ENCODE measurements around the gene COL25A1.
"Not testable (repeated sequence)": the region's sequence is repeated elsewhere in the genome, so short reads cannot be mapped to it uniquely, and the experiment has no call there.

Gene COL25A1

DNA sequence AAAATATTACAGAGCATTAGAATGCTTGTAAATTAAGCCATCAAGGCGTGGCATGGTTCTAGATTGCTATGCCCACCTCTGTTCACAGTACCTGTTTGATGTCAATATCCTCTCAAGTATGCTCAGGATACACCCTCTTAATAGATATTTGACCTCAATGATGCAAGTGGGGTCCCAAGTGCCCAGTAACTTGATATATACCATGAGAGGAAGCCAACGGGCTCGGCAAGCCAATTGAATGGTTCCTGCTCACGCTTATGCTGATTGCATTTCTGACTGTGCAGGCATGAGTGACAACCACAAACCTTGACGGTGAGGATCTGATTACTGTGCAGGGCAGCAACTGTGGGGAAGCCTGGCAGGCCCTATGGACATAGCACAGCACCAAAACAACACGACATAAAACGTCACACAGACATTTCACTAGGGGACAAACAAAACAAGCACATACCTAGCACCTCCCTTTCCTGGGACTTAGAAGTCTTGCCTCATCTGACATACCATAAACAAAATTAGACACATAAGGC lies 360.5 kb downstream of the COL25A1 start:
- no peak overlapping the region for H3K4me3 ChIP-seq
- TF ChIP-seq, protein P1, sequence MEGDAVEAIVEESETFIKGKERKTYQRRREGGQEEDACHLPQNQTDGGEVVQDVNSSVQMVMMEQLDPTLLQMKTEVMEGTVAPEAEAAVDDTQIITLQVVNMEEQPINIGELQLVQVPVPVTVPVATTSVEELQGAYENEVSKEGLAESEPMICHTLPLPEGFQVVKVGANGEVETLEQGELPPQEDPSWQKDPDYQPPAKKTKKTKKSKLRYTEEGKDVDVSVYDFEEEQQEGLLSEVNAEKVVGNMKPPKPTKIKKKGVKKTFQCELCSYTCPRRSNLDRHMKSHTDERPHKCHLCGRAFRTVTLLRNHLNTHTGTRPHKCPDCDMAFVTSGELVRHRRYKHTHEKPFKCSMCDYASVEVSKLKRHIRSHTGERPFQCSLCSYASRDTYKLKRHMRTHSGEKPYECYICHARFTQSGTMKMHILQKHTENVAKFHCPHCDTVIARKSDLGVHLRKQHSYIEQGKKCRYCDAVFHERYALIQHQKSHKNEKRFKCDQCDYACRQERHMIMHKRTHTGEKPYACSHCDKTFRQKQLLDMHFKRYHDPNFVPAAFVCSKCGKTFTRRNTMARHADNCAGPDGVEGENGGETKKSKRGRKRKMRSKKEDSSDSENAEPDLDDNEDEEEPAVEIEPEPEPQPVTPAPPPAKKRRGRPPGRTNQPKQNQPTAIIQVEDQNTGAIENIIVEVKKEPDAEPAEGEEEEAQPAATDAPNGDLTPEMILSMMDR (IDR thresholded peaks at IDR 0.05), result no peak
- H3K27ac ChIP-seq, result no peak overlapping the region
- DNase-seq (ENCODE audit: low spot score), result no peak

DNA sequence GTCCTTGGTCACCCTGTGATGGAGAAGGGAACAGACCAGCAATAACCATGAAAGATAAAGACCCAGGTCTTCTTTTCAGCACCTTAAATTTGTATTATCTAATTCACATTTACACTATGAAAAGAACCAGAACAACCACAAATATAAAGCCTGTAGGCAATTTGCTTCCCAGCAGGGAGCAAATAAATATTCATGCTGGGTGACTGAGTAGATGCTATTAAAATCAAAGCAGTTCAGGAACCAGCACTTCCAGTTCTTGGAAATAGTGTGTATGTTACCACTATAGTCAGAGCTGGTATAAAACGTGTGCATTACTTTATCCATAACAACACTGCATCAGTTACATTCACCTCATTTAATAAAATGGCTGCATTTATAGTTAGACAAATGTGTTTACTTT lies 361.8 kb downstream of the COL25A1 start:
- no peak for DNase-seq (ENCODE audit: low spot score)
- Histone ChIP-seq H3K4me3 (no peak overlapping the region), H3K27ac (no peak overlapping the region)
- TF ChIP-seq, protein P1 (IDR thresholded peaks at IDR 0.05), result no peak

DNA sequence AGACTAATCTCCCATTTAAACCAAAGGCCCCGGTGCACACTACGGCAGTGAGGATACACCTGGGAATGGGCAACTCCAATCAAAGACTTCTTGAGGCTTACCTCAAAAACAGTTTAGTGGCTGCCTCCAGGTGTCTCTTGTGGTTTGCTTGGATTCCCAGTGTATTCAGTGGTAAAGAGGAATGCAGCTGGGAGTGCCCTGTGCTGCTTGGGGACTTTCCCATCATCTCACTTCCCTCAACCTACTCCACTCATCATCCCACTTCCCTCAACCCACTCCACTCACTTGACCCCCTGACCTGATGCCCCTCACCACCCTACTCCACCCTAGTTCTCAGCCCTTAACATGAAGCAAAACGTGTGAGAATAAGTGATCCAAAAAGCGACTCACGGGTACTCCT lies 362.3 kb downstream of the COL25A1 start:
- DNase-seq (ENCODE audit: low spot score), result no peak
- TF ChIP-seq, protein P1 (IDR thresholded peaks at IDR 0.05), result no peak
- H3K4me3 ChIP-seq, result no peak overlapping the region
- no peak overlapping the region for H3K27ac ChIP-seq

DNA sequence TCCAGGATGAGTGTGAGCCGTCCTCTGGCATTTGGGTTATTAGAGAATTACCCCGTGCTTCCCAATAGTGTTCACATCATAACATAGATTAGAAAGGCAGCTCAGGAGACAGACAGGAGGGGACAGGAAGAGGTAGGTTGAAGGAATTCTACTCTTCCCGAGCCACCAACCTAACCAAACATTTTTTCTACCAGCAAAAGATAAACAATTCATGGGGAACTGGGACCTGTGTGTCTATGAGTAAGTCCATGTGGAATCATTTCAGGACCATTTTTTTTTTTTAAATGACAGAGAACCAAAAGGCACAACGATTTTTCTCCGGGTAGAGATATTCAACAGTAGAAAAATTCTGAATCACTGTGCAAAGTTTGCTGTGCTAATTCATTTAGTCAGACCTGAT lies 365.4 kb downstream of the COL25A1 start:
- TF ChIP-seq, protein P1 (IDR thresholded peaks at IDR 0.05), result no peak
- Histone ChIP-seq H3K27ac (no peak overlapping the region), H3K4me3 (no peak overlapping the region)
- no peak for DNase-seq (ENCODE audit: low spot score)

DNA sequence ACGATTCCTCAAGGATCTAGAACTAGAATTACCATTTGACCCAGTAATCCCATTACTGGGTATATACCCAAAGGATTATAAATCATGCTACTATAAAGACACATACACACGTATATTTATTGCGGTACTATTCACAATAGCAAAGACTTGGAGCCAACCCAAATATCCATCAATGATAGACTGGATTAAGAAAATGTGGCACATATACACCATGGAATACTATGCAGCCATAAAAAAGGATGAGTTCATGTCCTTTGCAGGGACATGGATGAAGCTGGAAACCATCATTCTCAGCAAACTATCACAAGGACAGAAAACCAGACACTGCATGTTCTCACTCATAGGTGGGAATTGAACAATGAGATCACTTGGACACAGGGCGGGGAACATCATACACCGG lies 368.5 kb downstream of the COL25A1 start:
- not testable (repeated sequence) for DNase-seq (ENCODE audit: low spot score); H3K4me3 ChIP-seq; H3K27ac ChIP-seq

DNA sequence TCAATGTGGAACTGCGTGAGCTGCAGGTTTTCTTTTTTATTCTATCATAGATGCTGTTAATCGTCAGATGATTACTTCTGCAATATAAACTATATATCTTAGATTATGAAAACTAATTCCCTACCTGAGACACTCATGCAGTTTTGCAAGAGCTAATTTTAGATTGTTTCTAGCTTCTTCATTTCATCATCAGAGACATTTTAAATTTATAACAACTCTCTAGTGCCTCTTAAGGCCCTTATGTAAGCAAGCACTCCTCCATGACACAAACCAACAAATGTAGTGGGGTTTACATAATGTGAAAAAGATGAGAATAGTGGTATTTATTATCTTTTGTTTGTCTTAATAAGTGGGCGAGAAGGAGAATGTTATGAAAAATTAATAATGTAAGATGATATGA lies 369.4 kb downstream of the COL25A1 start:
- H3K27ac ChIP-seq, result no peak overlapping the region
- H3K4me3 ChIP-seq, result no peak overlapping the region
- no peak for DNase-seq (ENCODE audit: low spot score)
- TF ChIP-seq, protein P1 (IDR thresholded peaks at IDR 0.05), result no peak

DNA sequence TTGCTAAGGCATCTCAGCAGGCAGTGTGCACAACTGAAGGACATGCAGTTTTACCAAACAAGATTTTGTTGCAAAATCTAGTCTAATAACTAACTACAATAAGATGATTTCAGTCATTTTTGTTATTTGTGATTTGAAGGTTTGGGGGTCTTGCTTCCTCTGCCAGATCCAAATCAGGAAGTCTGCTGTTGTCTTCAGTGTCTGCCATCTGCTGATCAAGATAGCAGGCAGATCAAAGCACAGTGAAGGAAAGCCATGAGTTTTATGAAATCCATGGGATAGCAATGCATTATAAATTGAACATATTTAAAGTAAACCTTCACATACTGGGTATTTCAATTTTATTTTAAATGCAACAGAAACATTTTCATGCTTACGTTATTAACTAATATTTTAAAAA lies 370.5 kb downstream of the COL25A1 start:
- DNase-seq (ENCODE audit: low spot score), result no peak
- Histone ChIP-seq H3K4me3 (no peak overlapping the region), H3K27ac (no peak overlapping the region)
- TF ChIP-seq, protein P1 (IDR thresholded peaks at IDR 0.05), result no peak

DNA sequence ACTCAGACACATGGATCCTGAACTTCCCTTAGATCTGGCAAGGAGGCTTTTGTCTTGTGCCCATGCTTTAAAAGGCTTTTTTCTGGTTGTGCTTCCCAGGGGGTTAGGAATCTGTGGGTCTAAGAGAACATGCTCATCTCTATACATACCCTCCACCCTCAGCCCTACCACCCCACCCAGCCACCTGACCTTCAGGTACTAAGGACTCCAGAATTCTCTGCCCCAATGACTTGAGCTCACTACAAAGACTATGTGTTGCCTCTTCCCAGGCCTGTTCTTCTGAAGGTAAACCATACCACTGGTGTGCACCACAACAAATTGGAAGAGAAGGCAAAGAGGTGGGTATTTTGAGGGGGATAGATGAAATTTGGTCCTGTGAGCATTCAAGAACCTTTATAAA lies 372.3 kb downstream of the COL25A1 start:
- TF ChIP-seq, protein P1 (IDR thresholded peaks at IDR 0.05), result no peak
- H3K4me3 ChIP-seq, result no peak overlapping the region
- DNase-seq (ENCODE audit: low spot score), result no peak
- no peak overlapping the region for H3K27ac ChIP-seq

Measured in coronary artery (tissue), 2 donors.